ENCODE measurements around the gene GPR135. TPM values are rescaled to one million over a fixed set of nuclear protein-coding genes. Genes with fewer than 3 reads are reported as not detected.

The GPR135 gene
- polyA plus RNA-seq, 3 donors = 0.05 to 0.69 TPM; not detected in 1

DNA sequence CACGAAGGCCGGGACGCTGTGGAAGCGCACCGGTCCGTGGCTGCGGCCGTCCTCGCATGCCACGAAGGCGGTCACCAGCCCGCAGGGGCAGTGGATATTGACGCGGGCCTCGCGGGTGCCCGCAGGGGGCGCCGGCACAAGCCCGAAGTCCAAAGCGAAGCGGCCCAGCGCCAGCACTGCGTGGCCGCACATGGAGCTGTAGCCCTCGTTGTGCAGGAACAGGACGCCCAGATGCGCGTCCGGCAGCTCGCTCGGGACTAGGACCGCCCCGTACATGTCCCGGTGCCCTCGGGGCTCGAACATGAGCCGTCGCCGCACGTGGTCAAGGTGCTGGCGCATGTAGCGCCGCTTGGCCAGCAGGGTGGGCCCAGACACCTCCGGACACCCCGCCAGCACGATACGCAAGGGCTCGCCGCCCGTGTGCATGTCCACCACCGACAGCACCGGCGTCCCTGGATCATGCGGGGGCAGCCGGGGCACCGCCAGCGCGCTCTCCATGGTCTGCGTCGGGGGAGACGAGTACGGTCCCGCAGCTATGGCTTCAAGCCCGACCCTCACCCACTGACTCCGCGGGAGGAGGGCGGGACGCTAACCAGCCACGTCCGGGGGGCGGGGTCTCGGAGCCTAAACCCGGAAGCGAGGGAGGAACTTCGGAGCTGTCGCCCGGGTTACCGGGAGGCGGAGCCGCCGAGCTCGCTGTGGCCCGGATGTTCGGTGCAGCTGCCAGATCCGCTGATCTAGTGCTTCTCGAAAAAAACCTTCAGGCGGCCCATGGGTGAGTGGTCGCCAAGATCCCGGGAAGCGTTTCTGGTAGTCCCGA, 18.8 kb upstream of the GPR135 start, which contains the start of the genes JKAMP and L3HYPDH:
Gene JKAMP, plus strand, starts transcription at position 699 of the 820 bp plus-strand sequence. Its CDS starts 73 bp downstream, at position 772.
Gene L3HYPDH, minus strand, starts transcription at position 590 of the 820 bp plus-strand sequence. Its CDS starts 92 bp downstream, at position 498.
- H3K4me1 Mint-ChIP-seq = peaks cover 57% of the 10 kb centered on the region
- peaks cover 36 to 37% of the 10 kb centered on the region in 2 donors for H3K4me1 ChIP-seq (ENCODE audit: control insufficient read depth in 1 of 2, insufficient read depth in 2 of 2, low read length in 2 of 2)
- peaks cover 49% of the 10 kb centered on the region for H3K79me2 ChIP-seq (ENCODE audit: insufficient read depth, low read length)

DNA sequence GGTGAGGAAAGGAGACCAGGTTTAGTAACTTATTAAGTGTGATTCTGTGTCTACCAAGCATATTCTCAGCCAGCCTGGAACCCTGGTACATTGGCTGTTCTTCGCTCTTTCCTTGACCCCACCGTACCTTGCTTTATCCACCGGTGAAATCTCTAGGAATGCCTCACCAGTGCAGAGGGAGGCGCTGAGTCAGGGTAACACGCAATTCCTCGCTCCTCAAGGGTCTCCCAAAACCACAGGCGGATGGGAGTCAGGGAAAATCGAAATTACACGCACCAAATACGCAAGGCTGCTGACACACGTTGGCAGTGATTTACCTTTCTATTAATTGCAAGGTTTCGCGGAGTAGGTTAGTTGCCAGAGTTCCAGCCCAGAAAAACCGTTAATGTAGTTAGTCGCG, 18.2 kb upstream of the GPR135 start:
- H3K4me3 Mint-ChIP-seq = peak overlapping the region; percentile 95 to 98
- Histone ChIP-seq H4K20me1 (ENCODE audit: insufficient read depth, low read length) (peaks cover 33% of the 10 kb centered on the region), H3K36me3 (replicated peaks in 1 of 2; ENCODE audit: control insufficient read depth in 1 of 2, insufficient read depth in 2 of 2, low read length in 2 of 2) (peaks cover 1 to 15% of the 10 kb centered on the region in 2 donors), H3K4me3 (replicated peaks in 1 of 3; ENCODE audit: low read depth in 2 of 3, low read length in 3 of 3) (peak overlapping the region; percentile 80 to 95 (median 83)), H3K9me3 (replicated peaks in 1 of 2; ENCODE audit: control insufficient read depth in 1 of 2, insufficient read depth in 1 of 2, low read length in 2 of 2) (no peaks in the 10 kb centered on the region), H3K9ac (ENCODE audit: insufficient read depth, low read length, poor library complexity, severe bottlenecking) (peak overlapping the region; percentile 81), H3K4me2 (replicated peaks; ENCODE audit: extremely low read depth, low read length, poor library complexity, severe bottlenecking) (peak overlapping the region; percentile 91), H3K79me2 (ENCODE audit: insufficient read depth, low read length) (peaks cover 42% of the 10 kb centered on the region), H3K27ac (ENCODE audit: low read depth in 1 of 2, low read length in 2 of 2) (peak overlapping the region; percentile 72 to 91), H2AFZ (ENCODE audit: insufficient read depth, low read depth, low read length, poor library complexity, severe bottlenecking) (peak overlapping the region; percentile 97), H3K4me1 (ENCODE audit: control insufficient read depth in 1 of 2, insufficient read depth in 2 of 2, low read length in 2 of 2) (peaks cover 34 to 36% of the 10 kb centered on the region in 2 donors), H3K27me3 (ENCODE audit: control insufficient read depth in 2 of 2, insufficient read depth in 2 of 2, low read length in 2 of 2) (no peaks in the 10 kb centered on the region)
- peaks cover 53% of the 10 kb centered on the region for H3K4me1 Mint-ChIP-seq
- no peaks in the 10 kb centered on the region for H3K27me3 Mint-ChIP-seq (ENCODE audit: low read depth in 3 of 3)
- peak in 1 of 3 donors; percentile 26 for DNase-seq
- H3K27ac Mint-ChIP-seq = peak overlapping the region in 6 of 7 donors; percentile 42 to 98 (median 85)
- TF ChIP-seq, protein P1, sequence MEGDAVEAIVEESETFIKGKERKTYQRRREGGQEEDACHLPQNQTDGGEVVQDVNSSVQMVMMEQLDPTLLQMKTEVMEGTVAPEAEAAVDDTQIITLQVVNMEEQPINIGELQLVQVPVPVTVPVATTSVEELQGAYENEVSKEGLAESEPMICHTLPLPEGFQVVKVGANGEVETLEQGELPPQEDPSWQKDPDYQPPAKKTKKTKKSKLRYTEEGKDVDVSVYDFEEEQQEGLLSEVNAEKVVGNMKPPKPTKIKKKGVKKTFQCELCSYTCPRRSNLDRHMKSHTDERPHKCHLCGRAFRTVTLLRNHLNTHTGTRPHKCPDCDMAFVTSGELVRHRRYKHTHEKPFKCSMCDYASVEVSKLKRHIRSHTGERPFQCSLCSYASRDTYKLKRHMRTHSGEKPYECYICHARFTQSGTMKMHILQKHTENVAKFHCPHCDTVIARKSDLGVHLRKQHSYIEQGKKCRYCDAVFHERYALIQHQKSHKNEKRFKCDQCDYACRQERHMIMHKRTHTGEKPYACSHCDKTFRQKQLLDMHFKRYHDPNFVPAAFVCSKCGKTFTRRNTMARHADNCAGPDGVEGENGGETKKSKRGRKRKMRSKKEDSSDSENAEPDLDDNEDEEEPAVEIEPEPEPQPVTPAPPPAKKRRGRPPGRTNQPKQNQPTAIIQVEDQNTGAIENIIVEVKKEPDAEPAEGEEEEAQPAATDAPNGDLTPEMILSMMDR (IDR thresholded peaks at IDR 0.05) = no peak
- intact Hi-C loops (cut with micrococcal nuclease) = loop anchor here (5.0 to 10.0 kb wide), 4 partner anchors 91 to 761 kb away; partner anchors contain the start of genes CCDC175 (in 2 of the 2), DAAM1 (in 1 of the 2) and PPM1A (in 1 of the 2)
- H3K9me3 Mint-ChIP-seq = no peaks in the 10 kb centered on the region
- WGBS (ENCODE audit: insufficient coverage) = 2% methylated on average over 16 of the region's 16 CpGs
- peaks cover 13 to 18% of the 10 kb centered on the region in 2 donors for H3K36me3 Mint-ChIP-seq

More for the DNA sequence above, 18.8 kb upstream of the GPR135 start, which contains the start of the genes JKAMP and L3HYPDH:
- no peaks in the 10 kb centered on the region for H3K27me3 Mint-ChIP-seq (ENCODE audit: low read depth in 3 of 3)
- under 1% methylated on average over 92 of the region's 92 CpGs for WGBS (ENCODE audit: insufficient coverage)
- Histone ChIP-seq H2AFZ (ENCODE audit: insufficient read depth, low read depth, low read length, poor library complexity, severe bottlenecking) (peak within 1 kb of the TSS; percentile 97), H3K9me3 (replicated peaks in 1 of 2; ENCODE audit: control insufficient read depth in 1 of 2, insufficient read depth in 1 of 2, low read length in 2 of 2) (no peaks in the 10 kb centered on the region), H3K9ac (ENCODE audit: insufficient read depth, low read length, poor library complexity, severe bottlenecking) (peak within 1 kb of the TSS; percentile 81), H3K36me3 (replicated peaks in 1 of 2; ENCODE audit: control insufficient read depth in 1 of 2, insufficient read depth in 2 of 2, low read length in 2 of 2) (peaks cover 8 to 18% of the 10 kb centered on the region in 2 donors), H3K27me3 (ENCODE audit: control insufficient read depth in 2 of 2, insufficient read depth in 2 of 2, low read length in 2 of 2) (no peaks in the 10 kb centered on the region), H3K4me3 (replicated peaks in 1 of 3; ENCODE audit: low read depth in 2 of 3, low read length in 3 of 3) (peak within 1 kb of the TSS; percentile 80 to 95 (median 83)), H3K4me2 (replicated peaks; ENCODE audit: extremely low read depth, low read length, poor library complexity, severe bottlenecking) (peak within 1 kb of the TSS; percentile 91), H4K20me1 (ENCODE audit: insufficient read depth, low read length) (peaks cover 40% of the 10 kb centered on the region), H3K27ac (ENCODE audit: low read depth in 1 of 2, low read length in 2 of 2) (peak within 1 kb of the TSS; percentile 72 to 91)
- no peaks in the 10 kb centered on the region for H3K9me3 Mint-ChIP-seq
- peaks cover 13 to 18% of the 10 kb centered on the region in 2 donors for H3K36me3 Mint-ChIP-seq
- DNase-seq = peak; percentile 91 to 95 (median 92)
- peak within 1 kb of the TSS; percentile 84 to 98 (median 95) for H3K27ac Mint-ChIP-seq
- H3K4me3 Mint-ChIP-seq = peak within 1 kb of the TSS; percentile 95 to 98
- intact Hi-C loops (cut with micrococcal nuclease) = loop anchor here (5.0 to 10.0 kb wide), 4 partner anchors 91 to 761 kb away; partner anchors contain the start of genes CCDC175 (in 2 of the 2), DAAM1 (in 1 of the 2) and PPM1A (in 1 of the 2)
- TF ChIP-seq, protein P1 (IDR thresholded peaks at IDR 0.05) = peak; percentile 87

Measured in CD14-positive monocyte (primary cell).